ENCODE measurements around the gene ZBTB34.
"Not testable (repeated sequence)": the region's sequence is repeated elsewhere in the genome, so short reads cannot be mapped to it uniquely, and the experiment has no call there.

The ZBTB34 gene, protein sequence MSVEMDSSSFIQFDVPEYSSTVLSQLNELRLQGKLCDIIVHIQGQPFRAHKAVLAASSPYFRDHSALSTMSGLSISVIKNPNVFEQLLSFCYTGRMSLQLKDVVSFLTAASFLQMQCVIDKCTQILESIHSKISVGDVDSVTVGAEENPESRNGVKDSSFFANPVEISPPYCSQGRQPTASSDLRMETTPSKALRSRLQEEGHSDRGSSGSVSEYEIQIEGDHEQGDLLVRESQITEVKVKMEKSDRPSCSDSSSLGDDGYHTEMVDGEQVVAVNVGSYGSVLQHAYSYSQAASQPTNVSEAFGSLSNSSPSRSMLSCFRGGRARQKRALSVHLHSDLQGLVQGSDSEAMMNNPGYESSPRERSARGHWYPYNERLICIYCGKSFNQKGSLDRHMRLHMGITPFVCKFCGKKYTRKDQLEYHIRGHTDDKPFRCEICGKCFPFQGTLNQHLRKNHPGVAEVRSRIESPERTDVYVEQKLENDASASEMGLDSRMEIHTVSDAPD

GRCh38 chr9:126860077-126860756 is at the start of gene ZBTB34:
Gene ZBTB34 (plus strand): TSS chr9:126860639. CDS start chr9:126879400, 18,761 bp downstream.
- DNase-seq (ENCODE audit: low read depth, low spot score) = no peak
- peak; percentile 97 for TF ChIP-seq CTCF (IDR thresholded peaks at IDR 0.05; ENCODE audit: insufficient read depth, low read length, missing control alignments)
- H3K4me3 ChIP-seq (ENCODE audit: low read depth, low read length) = peak within 1 kb of the TSS; percentile 83
- CTCF ChIA-PET = interaction anchor here (0.7 to 5.2 kb wide), 15 partner anchors 9 to 54 kb away, joined by 3 to 42 read pairs (median 4); partner anchors contain the start of gene RALGPS1
- POLR2A ChIA-PET = interaction anchor here (1.1 kb wide), 1 partner anchor 55 kb away, joined by 4 read pairs; the partner anchor contains the start of gene ZBTB43

DNA sequence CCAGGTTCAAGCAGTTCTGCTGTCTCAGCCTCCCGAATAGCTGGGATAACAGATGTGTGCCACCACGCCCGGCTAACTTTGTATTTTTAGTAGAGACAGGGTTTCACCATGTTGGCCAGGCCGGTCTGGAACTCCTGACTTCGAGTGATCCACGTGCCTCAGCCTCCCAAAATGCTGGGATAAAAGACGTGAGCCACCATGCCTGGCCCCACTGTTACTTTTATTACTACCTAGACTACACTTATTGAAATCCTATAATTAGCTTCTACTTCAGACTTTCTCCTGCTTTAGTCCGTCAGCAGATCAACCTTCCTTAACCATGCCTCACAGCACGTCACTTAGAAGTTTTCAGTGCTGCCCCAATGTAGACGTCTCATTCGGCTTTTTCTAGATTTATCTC is 47.4 kb upstream of the ZBTB34 start:
- no peak for TF ChIP-seq CTCF (IDR thresholded peaks at IDR 0.05; ENCODE audit: insufficient read depth, low read length, missing control alignments)
- POLR2A ChIA-PET = no interaction called here
- CTCF ChIA-PET = no interaction called here
- no peak for DNase-seq (ENCODE audit: low read depth, low spot score)
- H3K4me3 ChIP-seq (ENCODE audit: low read depth, low read length) = no peak overlapping the region

GRCh38 chr9:126814091-126814490 is 46.3 kb upstream of the ZBTB34 start:
- no peak for DNase-seq (ENCODE audit: low read depth, low spot score)
- no peak overlapping the region for H3K4me3 ChIP-seq (ENCODE audit: low read depth, low read length)
- TF ChIP-seq CTCF (IDR thresholded peaks at IDR 0.05; ENCODE audit: insufficient read depth, low read length, missing control alignments) = no peak
- ChIA-PET CTCF (no interaction called here), POLR2A (no interaction called here)

- DNase-seq (ENCODE audit: low read depth, low spot score); H3K4me3 ChIP-seq (ENCODE audit: low read depth, low read length); CTCF ChIA-PET: not testable (repeated sequence)
- POLR2A ChIA-PET = interaction anchor here (1.2 kb wide), 1 partner anchor 19 kb away, joined by 3 read pairs; no protein-coding TSS in a partner anchor
These were observed 42.8 kb upstream of the ZBTB34 start for GRCh38 chr9:126817615-126818014.

GRCh38 chr9:126818482-126818881 is 42.0 kb upstream of the ZBTB34 start:
- no peak for DNase-seq (ENCODE audit: low read depth, low spot score)
- POLR2A ChIA-PET = interaction anchor here (1.2 kb wide), 1 partner anchor 18 kb away, joined by 3 read pairs; no protein-coding TSS in a partner anchor
- H3K4me3 ChIP-seq (ENCODE audit: low read depth, low read length) = no peak overlapping the region
- CTCF ChIA-PET = no interaction called here
- TF ChIP-seq CTCF (IDR thresholded peaks at IDR 0.05; ENCODE audit: insufficient read depth, low read length, missing control alignments) = no peak

- TF ChIP-seq CTCF (IDR thresholded peaks at IDR 0.05; ENCODE audit: insufficient read depth, low read length, missing control alignments) = no peak
- ChIA-PET CTCF (interaction anchor here (0.6 to 2.0 kb wide), 2 partner anchors 26 to 40 kb away, joined by 3 to 5 read pairs; no protein-coding TSS in a partner anchor), POLR2A (interaction anchor here (1.2 kb wide), 1 partner anchor 15 kb away, joined by 3 read pairs; the partner anchor contains the start of gene ZBTB43)
- no peak overlapping the region for H3K4me3 ChIP-seq (ENCODE audit: low read depth, low read length)
- DNase-seq (ENCODE audit: low read depth, low spot score) = no peak
These were observed 41.0 kb upstream of the ZBTB34 start for GRCh38 chr9:126819482-126819881.

All from AG04449 (cell line).